ENCODE results near the gene KMT2C. TPM values are rescaled to one million over a fixed set of nuclear protein-coding genes. Genes with fewer than 3 reads are reported as not detected.

KMT2C gene
- total RNA-seq, 1 donor from 2014 or later, result 68.4 TPM

DNA sequence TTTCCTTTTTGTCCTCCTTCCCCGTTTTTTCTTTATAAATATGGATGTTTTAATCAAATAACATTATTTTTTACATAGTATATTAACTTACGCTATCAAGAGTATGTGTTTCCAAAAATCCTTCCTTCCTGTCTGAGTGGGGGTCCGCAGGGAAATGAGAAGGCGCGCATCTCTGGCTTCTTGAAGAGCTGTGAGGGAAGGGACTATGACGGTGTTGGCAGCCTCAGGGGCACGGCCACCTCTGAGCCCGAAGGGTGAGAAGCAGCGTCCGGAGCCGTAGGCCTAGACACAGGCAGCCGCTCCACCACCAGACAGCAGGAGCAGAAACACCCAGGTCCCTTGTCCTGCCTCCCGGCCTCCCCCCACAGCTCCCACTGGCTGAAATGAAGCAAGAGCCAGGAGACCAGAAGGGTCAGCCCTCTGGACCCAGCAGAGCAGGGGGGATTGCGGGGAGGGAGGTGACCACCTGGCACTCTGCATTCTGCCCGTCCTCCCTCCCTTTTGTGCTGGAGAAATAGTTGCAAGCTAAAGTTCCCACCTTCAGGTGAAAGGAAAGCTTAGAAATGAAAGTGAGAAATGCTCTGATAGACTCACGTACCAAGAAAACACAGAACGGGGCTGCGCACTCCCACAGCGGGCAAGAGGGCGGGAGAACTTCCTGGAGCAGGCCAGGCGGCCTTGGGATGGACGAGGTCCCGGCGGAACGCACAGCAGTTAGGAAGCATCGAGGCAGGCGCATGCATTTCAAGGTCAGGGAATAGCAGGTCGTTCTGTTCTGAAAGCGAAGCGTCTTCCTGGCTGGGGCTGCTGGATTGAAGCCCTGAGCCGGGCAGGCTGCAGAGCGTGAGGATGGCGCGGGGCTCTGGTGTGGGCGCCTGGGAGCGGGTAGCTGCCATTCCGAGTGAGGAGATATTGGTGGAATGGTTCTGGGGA, 304.9 kb downstream of the KMT2C start:
- no peaks in the 10 kb centered on the region for H3K4me1 Mint-ChIP-seq
- H3K27me3 Mint-ChIP-seq, result no peaks in the 10 kb centered on the region
- no peak for DNase-seq
- peaks cover 28% of the 10 kb centered on the region for H3K36me3 Mint-ChIP-seq (ENCODE audit: low read depth)
- H3K27ac Mint-ChIP-seq, result no peak overlapping the region
- no peak overlapping the region for H3K4me3 Mint-ChIP-seq
- intact Hi-C loops (cut with micrococcal nuclease), result no loop called here
- no peaks in the 10 kb centered on the region for H3K9me3 Mint-ChIP-seq

DNA sequence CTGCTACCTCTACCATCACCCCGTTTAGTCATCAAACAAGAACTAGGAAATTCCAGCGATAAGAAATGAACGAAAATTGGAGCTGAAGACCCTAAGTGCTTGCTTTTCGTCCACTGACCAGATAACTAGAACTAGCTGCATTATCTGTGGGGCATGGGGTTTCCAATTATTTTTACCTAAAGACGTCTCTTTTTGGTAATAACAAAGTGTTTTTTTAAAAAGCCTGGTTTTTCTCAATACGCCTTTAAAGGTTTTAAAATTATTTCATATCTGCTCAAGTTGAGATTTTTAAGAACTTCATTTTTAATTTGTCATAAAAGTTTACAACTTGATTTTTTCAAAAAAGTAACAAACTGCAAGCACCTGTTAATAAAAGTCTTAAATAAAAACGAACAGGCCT, 306.1 kb downstream of the KMT2C start:
- no peak for DNase-seq
- H3K27ac Mint-ChIP-seq, result no peak overlapping the region
- intact Hi-C loops (cut with micrococcal nuclease), result no loop called here

DNA sequence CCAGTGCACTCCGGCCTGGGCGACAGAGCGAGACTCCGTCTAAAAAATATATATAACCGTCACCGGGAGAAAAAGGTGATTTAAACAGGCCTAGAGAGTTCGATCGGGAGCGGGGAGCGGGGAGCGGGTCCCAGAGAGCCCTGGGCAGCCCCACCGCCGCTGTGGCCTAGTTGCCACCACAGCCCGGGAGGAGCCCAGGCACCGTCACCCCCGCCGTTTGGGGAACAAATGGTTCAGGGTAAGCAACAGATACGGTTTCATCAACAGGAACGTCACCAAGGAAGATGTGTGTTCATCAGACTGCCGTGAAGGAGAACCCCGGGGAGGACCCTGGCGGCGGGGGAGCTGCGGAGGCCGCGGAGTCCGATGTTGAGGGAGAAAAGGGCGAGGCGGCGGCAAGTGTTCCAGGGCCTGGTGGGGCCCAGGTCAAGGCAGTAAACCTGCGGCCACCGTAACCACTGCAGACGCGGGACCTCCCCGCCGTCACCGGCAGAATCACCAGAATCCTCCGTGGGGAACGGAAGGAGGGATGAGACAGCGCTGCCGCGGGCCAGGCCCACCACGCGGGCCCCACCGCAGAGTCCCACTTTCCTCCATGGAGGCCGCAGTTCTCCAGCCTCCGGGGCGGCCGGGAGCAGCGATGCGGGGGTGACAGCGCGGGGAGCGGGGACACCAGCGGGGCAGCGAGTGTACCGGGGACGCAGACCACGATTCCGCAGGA, 306.9 kb downstream of the KMT2C start:
- Mint-ChIP-seq H3K4me3 (no peak overlapping the region), H3K27me3 (no peaks in the 10 kb centered on the region), H3K27ac (no peak overlapping the region), H3K36me3 (ENCODE audit: low read depth) (peaks cover 45% of the 10 kb centered on the region), H3K9me3 (peaks cover 12% of the 10 kb centered on the region), H3K4me1 (no peaks in the 10 kb centered on the region)
- intact Hi-C loops (cut with micrococcal nuclease), result no loop called here
- DNase-seq, result no peak

More for the DNA sequence above, 306.1 kb downstream of the KMT2C start:
- Mint-ChIP-seq H3K4me3 (no peak overlapping the region), H3K4me1 (no peaks in the 10 kb centered on the region), H3K9me3 (peaks cover 6% of the 10 kb centered on the region), H3K36me3 (ENCODE audit: low read depth) (peaks cover 37% of the 10 kb centered on the region), H3K27me3 (no peaks in the 10 kb centered on the region)

GRCh38 chr7:152128252-152128651, 307.6 kb downstream of the KMT2C start:
- Mint-ChIP-seq H3K9me3 (peaks cover 12% of the 10 kb centered on the region), H3K27me3 (no peaks in the 10 kb centered on the region), H3K4me3 (no peak overlapping the region), H3K4me1 (no peaks in the 10 kb centered on the region), H3K27ac (no peak overlapping the region), H3K36me3 (ENCODE audit: low read depth) (peaks cover 52% of the 10 kb centered on the region)
- intact Hi-C loops (cut with micrococcal nuclease), result no loop called here
- DNase-seq, result no peak

- Mint-ChIP-seq H3K4me1 (peaks cover 2% of the 10 kb centered on the region), H3K36me3 (ENCODE audit: low read depth) (peaks cover 61% of the 10 kb centered on the region), H3K27ac (no peak overlapping the region), H3K9me3 (peaks cover 12% of the 10 kb centered on the region), H3K27me3 (no peaks in the 10 kb centered on the region), H3K4me3 (no peak overlapping the region)
- DNase-seq, result no peak
- intact Hi-C loops (cut with micrococcal nuclease), result no loop called here
Observed at GRCh38 chr7:152127229-152127628, 308.6 kb downstream of the KMT2C start.

DNA sequence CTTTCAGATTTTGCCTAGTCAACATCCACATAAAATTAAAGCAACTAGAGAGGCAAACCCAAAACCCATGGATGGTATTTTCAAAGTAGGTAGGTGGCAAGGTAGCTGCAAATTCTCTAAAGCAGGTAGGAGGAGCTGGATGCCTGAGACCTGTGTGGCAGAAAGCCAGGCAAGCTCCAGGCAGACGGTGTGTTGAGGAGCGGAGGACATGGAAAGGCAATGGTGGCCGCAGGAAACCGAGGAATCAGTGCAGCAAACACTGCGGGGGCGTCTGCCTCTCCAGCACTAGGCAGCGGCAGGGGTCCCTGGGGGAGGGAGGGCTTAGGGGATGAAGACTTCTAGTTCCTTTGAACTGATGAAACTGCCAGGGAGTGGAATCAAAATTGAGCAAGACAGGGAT, 309.1 kb downstream of the KMT2C start:
- no peaks in the 10 kb centered on the region for H3K27me3 Mint-ChIP-seq

DNA sequence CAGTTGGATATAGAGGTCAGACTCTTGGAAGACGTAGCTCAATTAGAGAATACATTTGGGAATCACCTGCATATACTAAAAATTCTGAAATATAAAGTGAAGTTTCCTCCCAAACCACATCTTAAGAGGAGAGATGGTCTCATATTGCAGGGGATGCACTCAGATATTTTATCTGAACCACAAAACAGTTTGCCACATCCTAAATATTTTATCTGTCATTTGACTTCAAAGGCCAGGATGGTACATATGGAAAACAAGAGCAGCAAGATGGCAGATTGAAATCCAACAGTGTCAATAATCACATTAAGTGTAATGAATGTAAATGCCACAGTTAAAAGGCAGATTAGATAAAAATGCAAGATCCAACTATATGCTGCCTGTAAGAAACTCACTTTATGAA, 313.3 kb downstream of the KMT2C start:
- Mint-ChIP-seq H3K36me3 (ENCODE audit: low read depth) (peaks cover 78% of the 10 kb centered on the region), H3K4me3 (no peak overlapping the region), H3K9me3 (peaks cover 12% of the 10 kb centered on the region), H3K4me1 (peaks cover 2% of the 10 kb centered on the region), H3K27me3 (no peaks in the 10 kb centered on the region), H3K27ac (no peak overlapping the region)
- no peak for DNase-seq
- intact Hi-C loops (cut with micrococcal nuclease), result no loop called here

More for the DNA sequence above, 309.1 kb downstream of the KMT2C start:
- Mint-ChIP-seq H3K27ac (no peak overlapping the region), H3K4me1 (peaks cover 2% of the 10 kb centered on the region), H3K4me3 (no peak overlapping the region), H3K9me3 (peaks cover 12% of the 10 kb centered on the region), H3K36me3 (ENCODE audit: low read depth) (peaks cover 64% of the 10 kb centered on the region)
- DNase-seq, result no peak
- intact Hi-C loops (cut with micrococcal nuclease), result no loop called here

- H3K4me3 Mint-ChIP-seq, result no peak overlapping the region
- no peak for DNase-seq
- no peaks in the 10 kb centered on the region for H3K27me3 Mint-ChIP-seq
- peaks cover 2% of the 10 kb centered on the region for H3K4me1 Mint-ChIP-seq
- H3K36me3 Mint-ChIP-seq (ENCODE audit: low read depth), result peaks cover 72% of the 10 kb centered on the region
- intact Hi-C loops (cut with micrococcal nuclease), result no loop called here
- H3K27ac Mint-ChIP-seq, result no peak overlapping the region
- peaks cover 12% of the 10 kb centered on the region for H3K9me3 Mint-ChIP-seq
Observed at GRCh38 chr7:152121432-152121831, 314.4 kb downstream of the KMT2C start.

GRCh38 chr7:152120776-152121175, 315.0 kb downstream of the KMT2C start:
- Mint-ChIP-seq H3K36me3 (ENCODE audit: low read depth) (peaks cover 74% of the 10 kb centered on the region), H3K9me3 (peaks cover 12% of the 10 kb centered on the region), H3K4me1 (peaks cover 2% of the 10 kb centered on the region), H3K4me3 (no peak overlapping the region), H3K27ac (no peak overlapping the region), H3K27me3 (no peaks in the 10 kb centered on the region)
- intact Hi-C loops (cut with micrococcal nuclease), result no loop called here
- DNase-seq, result no peak

DNA sequence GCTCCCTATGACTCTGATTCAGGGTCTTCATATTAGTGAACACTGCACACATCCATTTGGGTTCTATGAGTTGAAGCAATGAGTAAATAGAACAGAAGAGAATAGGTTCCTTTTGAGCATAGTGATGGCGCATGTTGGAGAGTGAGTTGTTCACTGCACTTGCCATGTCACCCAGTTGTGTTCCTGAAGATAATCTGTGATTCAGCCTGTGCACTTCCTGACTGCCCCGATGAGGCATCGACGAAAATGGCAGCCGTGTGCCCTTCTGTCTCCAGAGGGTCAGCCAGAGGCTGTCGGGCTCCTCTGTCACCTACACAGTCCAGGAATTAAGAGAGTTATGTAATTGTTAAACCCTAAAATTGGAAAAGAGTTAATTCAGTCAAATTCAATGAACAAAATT, 315.6 kb downstream of the KMT2C start:
- H3K36me3 Mint-ChIP-seq (ENCODE audit: low read depth), result peaks cover 69% of the 10 kb centered on the region
- H3K9me3 Mint-ChIP-seq, result peaks cover 12% of the 10 kb centered on the region
- intact Hi-C loops (cut with micrococcal nuclease), result no loop called here
- no peaks in the 10 kb centered on the region for H3K27me3 Mint-ChIP-seq
- peaks cover 2% of the 10 kb centered on the region for H3K4me1 Mint-ChIP-seq
- no peak for DNase-seq
- no peak overlapping the region for H3K4me3 Mint-ChIP-seq
- no peak overlapping the region for H3K27ac Mint-ChIP-seq

GRCh38 chr7:152117356-152117755, 318.4 kb downstream of the KMT2C start:
- H3K27ac Mint-ChIP-seq, result no peak overlapping the region
- DNase-seq, result no peak
- H3K36me3 Mint-ChIP-seq (ENCODE audit: low read depth), result peaks cover 56% of the 10 kb centered on the region
- H3K9me3 Mint-ChIP-seq, result no peaks in the 10 kb centered on the region
- no peaks in the 10 kb centered on the region for H3K27me3 Mint-ChIP-seq
- H3K4me3 Mint-ChIP-seq, result no peak overlapping the region
- intact Hi-C loops (cut with micrococcal nuclease), result no loop called here
- H3K4me1 Mint-ChIP-seq, result no peaks in the 10 kb centered on the region

DNA sequence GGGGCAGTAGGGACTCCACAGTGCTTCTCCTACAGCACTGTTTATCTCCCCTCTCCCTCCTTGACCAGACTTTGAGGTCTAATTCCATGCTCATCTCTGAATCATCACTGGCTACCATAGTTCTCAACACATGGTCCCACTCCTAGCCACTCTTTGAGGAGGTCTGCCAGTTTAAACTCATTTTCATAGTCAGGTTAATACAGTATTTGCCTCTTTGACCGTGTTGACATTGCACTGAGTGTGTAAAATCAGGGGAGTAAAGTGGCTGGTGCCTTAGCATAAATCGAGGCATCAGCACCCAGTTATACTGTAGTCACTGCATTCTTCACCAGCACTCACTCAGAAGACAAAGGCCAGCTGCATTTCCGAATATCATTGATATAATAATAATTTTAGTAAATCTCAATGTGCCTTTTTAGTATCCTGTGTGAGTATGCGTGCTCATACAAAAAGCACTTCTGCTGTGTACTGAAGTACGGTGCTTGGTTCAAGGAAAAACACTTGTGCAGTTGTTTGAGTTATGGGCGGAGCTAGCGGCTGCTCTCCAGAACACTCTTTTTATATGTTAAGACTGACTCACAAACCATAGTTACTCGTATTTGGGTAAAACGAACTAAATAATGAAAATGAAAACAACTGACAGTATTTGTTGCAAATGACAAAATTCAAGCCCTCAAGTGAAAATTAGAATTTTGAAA, 320.6 kb downstream of the KMT2C start:
- Mint-ChIP-seq H3K4me3 (no peak overlapping the region), H3K27me3 (no peaks in the 10 kb centered on the region), H3K4me1 (no peaks in the 10 kb centered on the region), H3K27ac (no peak overlapping the region), H3K36me3 (ENCODE audit: low read depth) (peaks cover 46% of the 10 kb centered on the region), H3K9me3 (no peaks in the 10 kb centered on the region)
- no peak for DNase-seq
- intact Hi-C loops (cut with micrococcal nuclease), result no loop called here

- no peaks in the 10 kb centered on the region for H3K9me3 Mint-ChIP-seq
- DNase-seq, result no peak
- H3K4me1 Mint-ChIP-seq, result peaks cover 2% of the 10 kb centered on the region
- H3K4me3 Mint-ChIP-seq, result no peak overlapping the region
- H3K27me3 Mint-ChIP-seq, result no peaks in the 10 kb centered on the region
- peaks cover 33% of the 10 kb centered on the region for H3K36me3 Mint-ChIP-seq (ENCODE audit: low read depth)
- no peak overlapping the region for H3K27ac Mint-ChIP-seq
- intact Hi-C loops (cut with micrococcal nuclease), result no loop called here
Observed at GRCh38 chr7:152112829-152113228, 323.0 kb downstream of the KMT2C start.

DNA sequence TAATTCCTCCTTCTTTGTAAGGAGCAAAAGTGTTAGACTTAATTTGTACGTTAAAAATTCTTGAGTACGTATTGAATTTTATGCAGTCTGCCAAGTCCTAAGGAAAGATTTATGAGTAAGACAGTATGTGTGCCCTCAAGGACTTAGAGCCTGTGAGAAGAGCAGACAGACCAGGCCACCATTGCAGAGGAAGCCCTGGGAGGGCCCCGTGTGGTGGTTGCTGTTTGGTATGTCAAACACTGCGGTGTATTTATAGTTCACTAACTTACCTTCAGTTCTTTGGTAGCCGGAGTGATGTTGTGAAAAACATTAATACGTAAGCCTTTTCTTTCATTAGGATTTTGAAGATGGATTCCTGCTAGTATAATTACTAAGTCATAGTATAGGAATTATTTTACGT, 327.4 kb downstream of the KMT2C start:
- no peak for DNase-seq
- Mint-ChIP-seq H3K4me1 (peaks cover 2% of the 10 kb centered on the region), H3K9me3 (no peaks in the 10 kb centered on the region), H3K4me3 (no peak overlapping the region), H3K36me3 (ENCODE audit: low read depth) (peaks cover 31% of the 10 kb centered on the region), H3K27me3 (no peaks in the 10 kb centered on the region), H3K27ac (no peak overlapping the region)
- intact Hi-C loops (cut with micrococcal nuclease), result no loop called here

Measured in activated CD4-positive, alpha-beta T cell treated with anti-CD3 and anti-CD28 coated beads, Interleukin-2, amount 10 ng/mL, durations not matched to agents 24 days and 14 days (primary cell).